Gastroesophageal sphincter (tissue), 3 donors: ENCODE data around the gene ORAI3.

Experiments
- CTCF ChIP-seq, 4 experiments: fragments of 200-600 bp in 2 of 4; fragments of 450-650 bp in 2 of 4; sonication (generic) in 1 of 4; IDR thresholded peaks; one replicate each; pipeline ENCODE4 v1.5.1; 2017 to 2019; ENCODE audit warnings: antibody characterized with exemption in 4 of 4, mild to moderate bottlenecking in 2 of 4, moderate library complexity in 2 of 4
- EP300 ChIP-seq: sonication (generic); formaldehyde crosslinking; IDR thresholded peaks from one replicate; pipeline ENCODE4 v1.6.1; 2017; ENCODE audit warnings: antibody characterized with exemption, mild to moderate bottlenecking
- POLR2A ChIP-seq, 2 donors: fragments of 450-650 bp; IDR thresholded peaks; one replicate each; pipeline ENCODE4 v1.6.1; 2017; ENCODE audit warnings: antibody characterized with exemption in 2 of 2, mild to moderate bottlenecking in 2 of 2, moderate library complexity in 1 of 2
- POLR2AphosphoS5 ChIP-seq: sonication (generic); formaldehyde crosslinking; IDR thresholded peaks from one replicate; pipeline ENCODE4 v1.6.1; 2017; ENCODE audit warnings: antibody characterized with exemption

GRCh38 chr16:30923554-30924075 is 25.3 kb upstream of the ORAI3 start, which contains the start of gene FBXL19:
- no peak for TF ChIP-seq POLR2A (IDR thresholded peaks at IDR 0.05)
- no peak for TF ChIP-seq CTCF (IDR thresholded peaks at IDR 0.05)
- no peak for TF ChIP-seq EP300
- no peak for TF ChIP-seq POLR2AphosphoS5
